ENCODE results near the gene SDF4. TPM values are rescaled to one million over a fixed set of nuclear protein-coding genes. Genes with fewer than 3 reads are reported as not detected.

SDF4 gene
- total RNA-seq, 1 experiment from 2014 or later, result 87.1 TPM

DNA sequence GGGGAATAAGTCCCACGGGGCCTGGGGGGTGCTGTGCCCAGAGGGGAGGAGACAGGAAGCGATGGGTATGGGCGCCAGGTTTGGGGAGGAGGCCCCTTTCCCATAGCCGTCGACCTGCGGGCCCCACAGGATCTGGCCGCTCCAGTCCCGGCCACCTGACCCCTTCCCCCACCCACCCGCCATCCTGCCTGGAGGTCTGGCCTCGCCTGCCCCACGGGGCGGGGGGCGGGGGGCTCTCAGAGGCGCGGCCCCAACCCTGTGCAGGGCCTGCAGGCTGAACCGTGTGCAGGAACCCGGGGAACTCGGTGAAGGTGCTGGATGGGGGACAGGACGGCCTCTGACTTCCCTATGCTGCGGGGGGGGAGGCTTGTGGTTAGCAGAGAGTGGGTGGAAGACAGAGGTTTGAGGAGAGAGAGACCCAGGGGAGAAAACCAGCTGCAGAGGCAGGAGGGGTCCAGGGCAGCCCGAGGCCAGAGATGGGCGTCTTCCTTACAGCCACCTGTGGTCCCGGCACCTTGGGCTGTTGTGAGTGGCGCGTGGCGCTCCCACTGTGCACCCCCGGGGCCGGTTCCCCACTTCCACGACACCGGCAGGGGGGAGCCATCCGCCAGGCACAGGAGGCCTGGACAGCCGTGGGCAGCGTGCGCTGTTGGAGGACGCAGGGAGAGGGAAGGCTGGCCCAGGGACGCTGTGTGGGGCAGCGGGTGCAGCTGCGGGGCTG lies 22.9 kb downstream of the SDF4 start:
- Histone ChIP-seq H3K27ac (peak overlapping the region; percentile 73), H3K9me3 (replicated peaks) (no peaks in the 10 kb centered on the region), H3K4me3 (peak overlapping the region; percentile 44), H3K4me1 (peaks cover 51% of the 10 kb centered on the region), H3K27me3 (no peaks in the 10 kb centered on the region), H3K36me3 (no peaks in the 10 kb centered on the region)
- DNase-seq, result peak; percentile 90 to 91

DNA sequence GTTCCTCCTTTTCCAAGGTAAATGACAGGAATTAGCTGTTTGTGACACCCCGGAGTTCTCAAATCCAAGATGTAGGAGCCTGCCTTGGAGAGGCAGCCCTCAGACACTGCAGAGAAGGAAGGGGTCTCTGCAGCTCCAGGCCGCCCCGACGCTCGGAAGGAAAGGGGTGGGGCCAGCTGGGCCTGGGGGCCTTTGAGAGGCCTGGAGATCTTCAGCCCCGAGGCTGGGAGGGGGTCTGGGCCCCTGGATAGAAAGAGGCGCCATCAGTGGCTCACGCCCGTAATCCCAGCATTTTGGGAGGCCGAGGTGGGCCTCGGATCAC lies 24.3 kb downstream of the SDF4 start:
- Histone ChIP-seq H3K27me3 (no peaks in the 10 kb centered on the region), H3K4me1 (peaks cover 47% of the 10 kb centered on the region), H3K9me3 (replicated peaks) (no peaks in the 10 kb centered on the region), H3K4me3 (no peak overlapping the region), H3K27ac (peak overlapping the region; percentile 73), H3K36me3 (no peaks in the 10 kb centered on the region)
- no peak for DNase-seq

DNA sequence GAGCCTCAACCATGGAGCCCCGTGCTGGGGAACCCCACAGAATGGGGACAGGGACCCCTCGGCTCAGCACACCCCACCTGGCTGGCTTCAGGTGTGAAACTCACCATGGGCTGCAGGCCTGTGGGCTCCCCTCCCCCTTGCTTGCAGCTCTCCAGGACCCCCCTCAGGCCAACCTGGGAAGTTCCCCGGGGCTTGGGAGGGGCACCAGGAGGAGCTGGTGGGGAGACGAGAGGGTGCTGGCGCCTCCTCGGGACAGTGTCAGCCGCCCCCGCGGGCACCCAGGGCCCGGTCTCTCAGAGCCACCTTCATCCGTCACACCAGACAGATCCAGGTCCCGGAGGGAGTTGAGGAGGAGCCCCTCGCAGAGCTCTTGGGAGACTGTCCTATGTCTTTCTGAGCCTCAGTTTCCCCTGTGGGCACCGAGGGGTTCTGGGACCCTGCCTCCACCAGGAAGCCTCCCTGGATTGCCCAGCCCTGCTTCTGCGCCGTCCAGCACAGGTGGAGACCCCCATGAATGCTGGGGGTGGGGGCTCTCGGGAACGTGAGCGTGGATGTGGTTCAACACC lies 24.8 kb downstream of the SDF4 start:
- Histone ChIP-seq H3K4me1 (peaks cover 45% of the 10 kb centered on the region), H3K27me3 (no peaks in the 10 kb centered on the region), H3K9me3 (replicated peaks) (no peaks in the 10 kb centered on the region), H3K4me3 (no peak overlapping the region), H3K27ac (no peak overlapping the region), H3K36me3 (no peaks in the 10 kb centered on the region)
- no peak for DNase-seq

DNA sequence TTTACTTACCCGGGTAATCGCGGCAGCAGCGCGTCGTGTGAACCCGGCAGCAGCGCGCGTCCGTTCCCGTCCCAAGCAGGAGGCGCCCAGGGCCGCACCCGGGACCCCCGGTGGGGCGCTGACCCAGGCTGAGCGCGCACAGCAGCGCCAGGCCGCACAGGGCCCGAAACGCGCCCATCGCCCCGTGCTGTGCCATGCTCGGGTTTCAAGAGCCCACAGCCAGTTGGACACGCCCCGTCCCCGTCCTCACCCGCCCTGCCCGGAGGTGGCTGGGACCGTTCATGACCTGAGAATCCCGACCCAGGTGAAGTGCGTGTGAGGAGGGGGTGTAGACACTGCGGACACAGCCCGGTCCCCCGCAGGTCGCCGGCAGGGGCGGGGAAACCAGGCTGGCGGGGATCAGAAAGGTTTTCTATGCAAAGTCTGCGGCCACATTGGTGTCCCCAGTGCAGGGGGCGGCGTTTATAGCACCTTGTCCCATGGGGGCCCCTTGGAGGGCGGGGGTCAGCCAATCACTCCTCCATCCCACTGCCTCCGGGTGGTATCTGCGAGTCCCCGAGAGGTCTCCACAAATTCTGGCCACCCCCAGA lies 25.3 kb downstream of the SDF4 start, which contains the start of gene TNFRSF18:
TSS of gene TNFRSF18 (minus strand) at position 217 of the 590 bp plus-strand sequence. CDS start at position 196, 21 bp downstream.
- H3K4me3 ChIP-seq, result no peak within 1 kb of the TSS
- peak within 1 kb of the TSS; percentile 20 for H3K27ac ChIP-seq
- DNase-seq, result no peak
- H3K9me3 ChIP-seq (replicated peaks), result no peaks in the 10 kb centered on the region
- no peaks in the 10 kb centered on the region for H3K36me3 ChIP-seq
- H3K4me1 ChIP-seq, result peaks cover 39% of the 10 kb centered on the region
- no peaks in the 10 kb centered on the region for H3K27me3 ChIP-seq

DNA sequence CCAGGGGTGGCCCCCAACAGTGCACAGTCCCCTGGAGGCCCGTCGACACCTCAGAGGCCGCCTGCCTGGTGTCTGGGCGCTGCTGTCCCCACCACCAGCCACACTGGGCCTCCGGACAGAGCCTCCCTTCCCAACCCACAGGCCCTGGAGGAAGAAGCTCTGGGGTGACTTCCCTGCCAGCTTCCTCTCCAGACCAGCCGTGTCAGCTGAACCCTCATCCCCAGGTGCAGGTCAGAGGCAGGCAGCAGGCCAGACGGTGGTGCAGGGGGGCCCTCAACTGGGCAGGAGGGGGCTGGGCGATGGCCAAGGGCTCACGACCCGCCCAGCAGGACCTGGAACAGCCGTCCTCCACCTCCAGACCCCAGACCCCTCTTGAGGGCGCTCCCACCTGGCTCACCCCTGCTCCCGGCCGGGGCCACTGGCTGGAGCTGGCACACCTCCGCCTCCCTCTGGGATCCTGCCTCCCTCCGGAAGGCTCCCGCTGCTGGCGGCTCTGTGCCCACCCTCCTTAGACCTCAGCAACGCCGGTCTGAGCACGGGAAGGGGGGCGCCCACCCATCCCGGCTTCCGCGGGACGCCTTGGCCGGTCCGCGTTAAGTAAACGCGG lies 25.9 kb downstream of the SDF4 start:
- Histone ChIP-seq H3K9me3 (replicated peaks) (no peaks in the 10 kb centered on the region), H3K36me3 (no peaks in the 10 kb centered on the region), H3K4me3 (no peak overlapping the region), H3K4me1 (peaks cover 40% of the 10 kb centered on the region), H3K27me3 (no peaks in the 10 kb centered on the region), H3K27ac (peak overlapping the region; percentile 20)
- no peak for DNase-seq

DNA sequence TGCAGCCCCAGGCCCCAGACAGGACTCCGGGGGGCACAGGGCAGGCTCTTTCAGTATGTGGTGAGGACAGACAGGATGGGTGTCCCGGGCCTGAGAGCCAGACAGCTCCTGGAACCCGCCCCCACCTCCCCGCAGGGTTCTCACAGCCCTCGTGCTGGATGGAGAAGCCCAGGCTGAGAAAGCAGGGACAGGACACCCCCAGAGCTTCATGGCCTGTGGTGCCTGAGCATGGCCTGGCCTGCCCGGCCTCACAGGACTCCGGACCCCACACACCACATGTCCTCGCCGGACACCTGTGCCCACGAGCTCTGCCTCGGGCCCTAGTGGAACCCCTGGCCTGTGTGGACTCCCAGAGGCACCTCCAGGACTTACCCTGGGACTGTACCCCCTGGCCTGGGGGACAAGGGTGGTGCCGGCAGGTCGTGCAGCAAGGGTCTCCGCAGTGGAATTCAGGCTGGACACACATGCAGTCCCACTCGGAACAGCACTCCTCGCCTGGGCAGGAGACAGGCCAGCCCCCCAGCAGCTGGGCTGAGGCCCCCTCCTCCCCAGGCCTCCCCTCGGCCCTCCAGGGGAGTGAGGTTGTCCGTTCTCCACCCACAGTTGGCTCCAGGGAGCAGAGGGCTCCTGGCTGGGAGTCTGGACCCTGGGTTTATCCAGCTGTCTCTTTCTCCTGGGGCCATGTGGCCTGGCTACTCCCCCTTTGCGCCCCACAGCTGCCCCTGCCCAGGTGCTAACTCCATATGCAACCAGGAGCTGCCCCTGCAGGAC lies 26.6 kb downstream of the SDF4 start:
- DNase-seq, result peak; percentile 74 to 83
- Histone ChIP-seq H3K4me3 (no peak overlapping the region), H3K36me3 (no peaks in the 10 kb centered on the region), H3K9me3 (replicated peaks) (no peaks in the 10 kb centered on the region), H3K27me3 (peaks cover 5% of the 10 kb centered on the region), H3K27ac (peak overlapping the region; percentile 20), H3K4me1 (peaks cover 47% of the 10 kb centered on the region)

DNA sequence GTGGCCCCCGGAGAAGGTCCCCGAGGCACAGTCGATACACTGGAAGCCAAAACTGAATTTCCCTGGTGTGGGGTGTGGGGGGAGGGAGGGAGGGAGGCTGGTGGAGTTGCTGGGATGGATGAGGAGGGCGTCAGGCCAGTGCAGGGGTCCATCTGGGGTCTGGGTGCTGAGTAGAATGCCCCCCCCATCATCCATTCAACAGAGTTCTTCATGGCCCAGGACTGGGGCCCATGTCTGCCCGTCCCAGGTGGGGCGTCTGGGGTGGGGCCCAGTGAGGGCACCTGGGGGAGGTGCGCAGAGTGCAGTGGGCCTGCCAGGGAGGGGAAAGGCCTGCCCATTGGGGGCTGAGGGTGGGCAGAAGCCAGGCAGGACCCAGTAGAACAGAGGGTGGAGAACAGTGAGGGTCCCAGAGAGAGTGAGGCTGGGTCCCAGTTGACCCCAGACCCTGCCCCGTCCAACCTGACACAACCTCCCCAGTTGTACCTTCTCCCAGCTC lies 27.3 kb downstream of the SDF4 start:
- no peaks in the 10 kb centered on the region for H3K9me3 ChIP-seq (replicated peaks)
- DNase-seq, result no peak
- no peaks in the 10 kb centered on the region for H3K36me3 ChIP-seq
- H3K4me1 ChIP-seq, result peaks cover 45% of the 10 kb centered on the region
- no peak overlapping the region for H3K27ac ChIP-seq
- peaks cover 6% of the 10 kb centered on the region for H3K27me3 ChIP-seq
- no peak overlapping the region for H3K4me3 ChIP-seq

DNA sequence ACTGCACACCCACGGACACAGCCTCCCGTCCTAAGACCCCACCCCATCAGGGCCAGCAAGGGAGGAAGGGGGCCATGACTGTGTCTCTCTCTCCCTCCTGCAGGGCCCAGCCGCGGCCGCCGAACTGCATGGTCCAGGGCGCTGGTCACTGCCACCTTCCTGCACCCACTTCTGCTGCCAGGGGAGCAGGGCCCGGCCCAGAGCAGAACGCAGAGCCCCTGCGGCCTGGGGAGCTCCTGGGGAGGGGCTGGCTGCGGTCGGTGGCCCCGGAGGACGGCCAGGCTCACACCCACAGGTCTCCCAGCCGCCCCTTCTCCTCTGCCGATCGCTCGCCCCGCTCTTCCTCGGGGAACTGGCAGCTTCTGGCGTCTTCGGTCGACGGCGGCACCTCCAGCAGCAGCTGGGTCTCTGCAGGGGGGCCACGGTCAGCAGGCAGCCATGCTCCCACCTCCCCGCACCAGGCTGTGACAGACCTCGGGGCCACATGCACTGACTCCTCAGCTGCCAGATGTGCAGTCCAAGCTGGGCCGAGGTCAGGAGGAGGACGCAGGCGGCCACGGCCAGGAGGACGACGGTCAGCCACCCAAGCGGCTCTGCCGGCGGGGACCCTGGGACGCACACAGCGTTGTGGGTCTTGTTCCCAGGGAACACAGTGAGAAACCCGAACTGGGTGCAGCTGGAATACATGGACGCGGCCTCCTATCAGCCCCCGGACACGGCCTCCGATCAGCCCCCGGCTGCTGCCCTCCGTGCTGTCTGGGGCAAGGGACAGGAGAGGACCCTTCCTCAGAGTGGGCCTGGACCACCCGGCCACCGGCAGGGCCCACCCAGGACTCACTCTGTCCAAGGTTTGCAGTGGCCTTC lies 28.0 kb downstream of the SDF4 start:
- Histone ChIP-seq H3K36me3 (no peaks in the 10 kb centered on the region), H3K9me3 (replicated peaks) (no peaks in the 10 kb centered on the region), H3K27me3 (peaks cover 6% of the 10 kb centered on the region), H3K4me3 (no peak overlapping the region), H3K27ac (no peak overlapping the region), H3K4me1 (peaks cover 42% of the 10 kb centered on the region)
- DNase-seq, result no peak

DNA sequence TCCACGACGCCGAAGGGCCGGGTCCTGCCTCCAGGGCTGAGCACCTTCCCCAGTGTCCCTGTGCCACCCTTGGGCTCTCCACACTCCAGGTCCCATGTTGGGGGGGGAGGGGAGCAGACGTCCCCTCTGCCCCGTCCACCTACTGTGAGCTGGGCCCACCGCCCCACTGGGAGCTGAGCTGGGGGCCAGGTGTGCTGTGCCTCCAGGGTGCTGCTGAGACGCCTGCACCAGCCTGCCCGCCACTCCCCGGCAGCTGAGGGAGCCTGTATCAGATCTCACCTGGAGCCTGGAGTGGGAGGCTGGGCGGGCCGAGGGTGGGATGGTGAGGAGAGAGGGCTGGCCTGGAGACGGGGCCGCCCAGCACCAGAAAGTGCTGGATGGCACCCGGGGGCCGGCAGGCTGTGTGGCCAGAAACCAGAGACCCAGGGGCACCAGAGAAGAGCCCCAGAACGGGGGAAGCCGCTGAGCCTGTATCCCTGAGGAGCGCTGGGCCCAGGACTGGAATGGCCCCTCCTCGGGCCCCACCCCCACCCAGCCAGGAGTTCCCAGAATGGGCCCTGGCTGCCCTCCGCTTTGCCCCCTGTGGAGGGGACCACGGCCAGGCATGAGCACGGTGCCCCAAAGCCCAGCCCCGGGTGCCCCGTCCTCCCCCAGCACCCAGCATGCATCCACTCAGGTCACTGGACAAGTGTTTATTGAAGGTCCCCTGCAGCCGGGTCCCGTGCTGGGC lies 28.8 kb downstream of the SDF4 start:
- peaks cover 6% of the 10 kb centered on the region for H3K27me3 ChIP-seq
- no peak for DNase-seq

DNA sequence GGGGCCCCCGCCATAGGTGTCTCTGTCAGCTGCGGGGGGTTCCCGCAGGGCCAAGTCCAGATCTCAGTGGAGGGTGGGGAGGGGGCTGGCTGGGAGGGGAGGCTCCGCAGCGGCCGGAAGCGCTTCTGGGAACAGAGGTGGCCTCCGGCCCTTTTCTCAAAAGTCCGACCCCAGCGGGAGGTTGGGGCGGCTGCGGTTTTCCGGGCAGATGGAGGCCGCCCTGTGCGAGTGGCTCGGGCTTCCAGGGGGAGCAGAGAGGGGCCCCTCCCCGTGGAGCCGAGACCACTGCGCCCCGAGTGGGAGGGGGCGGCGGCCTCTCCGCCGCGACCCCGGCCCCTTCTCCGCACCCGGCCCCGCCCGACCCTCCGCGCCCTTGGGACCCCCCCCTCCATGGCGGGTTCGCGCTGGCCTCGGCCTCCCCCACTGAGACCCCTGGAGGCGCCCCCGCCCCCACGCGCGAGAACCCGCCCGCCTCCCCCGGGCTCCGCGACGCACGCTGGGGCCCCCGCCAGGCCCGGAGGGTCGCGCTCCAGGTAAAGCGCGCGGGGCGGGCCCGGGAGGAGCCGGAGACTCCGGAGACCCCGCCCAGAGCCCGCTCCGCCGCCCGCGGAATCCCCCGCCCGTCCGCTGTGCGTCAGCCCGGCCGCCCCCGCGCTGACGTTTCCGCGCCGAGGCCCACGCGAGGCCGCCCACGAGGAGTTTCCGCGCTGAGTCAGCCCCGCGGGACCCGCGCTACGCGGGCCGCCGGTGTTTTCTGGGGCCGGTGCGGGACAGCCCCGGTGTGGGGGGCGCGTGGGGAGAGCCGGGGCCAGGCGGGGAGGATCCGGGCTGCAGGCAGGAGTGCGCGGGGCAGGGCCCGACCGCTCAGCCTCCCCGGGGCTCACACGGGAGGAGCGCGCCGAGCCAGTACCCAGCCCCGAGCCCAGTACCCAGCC lies 30.7 kb downstream of the SDF4 start:
- peak overlapping the region; percentile 59 for H3K4me3 ChIP-seq
- peaks cover 6% of the 10 kb centered on the region for H3K27me3 ChIP-seq
- no peaks in the 10 kb centered on the region for H3K9me3 ChIP-seq (replicated peaks)
- H3K4me1 ChIP-seq, result peaks cover 30% of the 10 kb centered on the region
- H3K36me3 ChIP-seq, result no peaks in the 10 kb centered on the region
- H3K27ac ChIP-seq, result no peak overlapping the region
- DNase-seq, result peak; percentile 56 to 59

More for the DNA sequence above, 28.8 kb downstream of the SDF4 start:
- Histone ChIP-seq H3K4me3 (no peak overlapping the region), H3K9me3 (replicated peaks) (no peaks in the 10 kb centered on the region), H3K36me3 (no peaks in the 10 kb centered on the region), H3K4me1 (peaks cover 38% of the 10 kb centered on the region), H3K27ac (no peak overlapping the region)

DNA sequence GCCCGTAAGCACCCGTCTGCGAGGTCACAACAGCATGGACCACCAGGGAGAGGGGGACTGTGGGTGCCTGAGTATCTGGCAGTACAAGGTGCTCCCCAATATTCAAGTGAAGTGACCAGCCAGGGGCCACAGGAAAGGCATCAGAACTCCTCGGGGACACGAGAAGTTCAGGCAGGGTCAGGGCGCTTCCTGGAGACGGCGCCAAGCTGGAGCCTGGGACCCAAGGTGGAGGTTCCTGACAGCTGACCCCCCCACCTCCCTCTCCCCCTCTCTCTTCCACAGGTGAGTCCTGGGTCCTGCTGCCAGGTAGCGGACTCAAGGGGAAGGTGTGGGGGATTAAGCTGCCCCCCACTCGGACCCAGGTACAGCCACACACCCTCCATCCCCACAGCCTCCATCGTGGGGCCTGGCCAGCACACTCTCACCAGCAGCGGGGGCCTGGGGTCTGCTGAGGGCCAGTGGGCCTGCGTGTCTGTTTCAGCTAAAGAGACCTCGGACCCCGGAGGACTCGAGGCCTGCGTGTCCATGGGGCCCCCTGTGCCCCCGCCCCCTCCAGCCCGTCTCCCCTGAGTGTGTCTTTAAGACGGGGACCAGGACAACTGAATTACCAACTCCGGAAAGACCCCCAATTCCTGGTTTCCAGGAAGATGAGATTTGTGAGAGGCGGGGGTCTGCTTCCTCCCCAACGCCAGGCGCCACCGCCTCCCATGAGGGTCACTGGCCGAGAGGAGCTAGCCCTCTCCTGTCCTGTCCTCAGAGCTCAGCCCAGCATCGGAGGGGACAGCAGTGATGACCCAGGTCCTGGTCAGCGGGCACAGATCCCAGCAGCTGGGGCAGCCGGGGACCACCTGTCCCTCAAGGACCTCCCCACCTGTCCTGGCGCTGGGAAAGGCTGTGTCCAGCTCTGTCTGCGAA lies 31.6 kb downstream of the SDF4 start:
- no peak for DNase-seq
- H3K36me3 ChIP-seq, result no peaks in the 10 kb centered on the region
- peaks cover 6% of the 10 kb centered on the region for H3K27me3 ChIP-seq
- no peak overlapping the region for H3K27ac ChIP-seq
- H3K4me3 ChIP-seq, result no peak overlapping the region; the same call in 1 of the 2 replicates
- H3K4me1 ChIP-seq, result peaks cover 21% of the 10 kb centered on the region
- H3K9me3 ChIP-seq (replicated peaks), result no peaks in the 10 kb centered on the region
